ENCODE results near the gene TMEM72. TPM values are rescaled to one million over a fixed set of nuclear protein-coding genes. Genes with fewer than 3 reads are reported as not detected.

The TMEM72 gene
- total and polyA plus RNA-seq, 2 of the 13 experiments (the other 11 are each of a cell fraction or from before 2014, with no cell fraction given): 0.04 TPM; not detected in 1

- Histone ChIP-seq H3K36me3 (replicated peaks in 1 of 2; ENCODE audit: control insufficient read depth in 1 of 2, insufficient read depth in 2 of 2, low read length in 2 of 2) (peaks cover 15 to 45% of the 10 kb centered on the region in 2 experiments; a peak in 4 of 5 replicates), H3K4me1 (ENCODE audit: insufficient read depth, low read length) (peaks cover 62% of the 10 kb centered on the region), H4K20me1 (ENCODE audit: insufficient read depth, low read length) (peaks cover 9% of the 10 kb centered on the region; the same call in 1 of the 2 replicates), H3K4me3 (replicated peaks in 1 of 3; ENCODE audit: insufficient read depth in 1 of 3, low read depth in 2 of 3, low read length in 3 of 3) (no peak overlapping the region), H3K4me2 (ENCODE audit: low read depth, low read length) (no peak overlapping the region), H2AFZ (ENCODE audit: low read length) (no peak overlapping the region), H3K79me2 (ENCODE audit: insufficient read depth, low read length) (peaks cover 53% of the 10 kb centered on the region), H3K27ac (ENCODE audit: extremely low read length, insufficient read depth, low read length) (no peak overlapping the region), H3K9me3 (ENCODE audit: low read length) (no peaks in the 10 kb centered on the region), H3K9ac (ENCODE audit: insufficient read depth, low read depth, low read length) (no peak overlapping the region), H3K27me3 (ENCODE audit: control insufficient read depth in 1 of 2, insufficient read depth in 2 of 2, low read length in 2 of 2) (no peaks in the 10 kb centered on the region)
- in situ Hi-C loops (cut with HindIII; ENCODE audit: extremely low pct_ligation_motif_present, low pct_unique_long_range_greater_than_20kb) (loop anchor here (25.0 kb wide), 1 partner anchor 1555 kb away; the partner anchor contains the start of gene HNRNPF), intact Hi-C loops (cut with micrococcal nuclease; ENCODE audit: unreplicated experiment) (no loop called here)
- WGBS (ENCODE audit: low lambda C conversion rate): 98% methylated on average over 4 of the region's 4 CpGs
- no TSS peak for BruUV-seq (replicated peaks)
- ATAC-seq (no peak), DNase-seq (ENCODE audit: low spot score) (no peak), FAIRE-seq (no peak)
- TF ChIP-seq ZSCAN22 (CRISPR knock-in tag; IDR thresholded peaks at IDR 0.05) (no peak), HNRNPL (IDR thresholded peaks at IDR 0.05; ENCODE audit: low read depth, low read length) (no peak), DPF2 (CRISPR knock-in tag; IDR thresholded peaks at IDR 0.05; ENCODE audit: borderline replicate concordance, low read depth) (no peak), ZNF790 (CRISPR knock-in tag; IDR thresholded peaks at IDR 0.05; ENCODE audit: borderline replicate concordance) (no peak), MAZ (IDR thresholded peaks at IDR 0.05; ENCODE audit: borderline replicate concordance, low read depth, low read length) (no peak), MAZ (CRISPR knock-in tag; IDR thresholded peaks at IDR 0.05; ENCODE audit: low read depth) (no peak), ZNF646 (CRISPR knock-in tag; IDR thresholded peaks at IDR 0.05) (no peak), SMC3 (IDR thresholded peaks at IDR 0.05; ENCODE audit: low read length) (no peak), FOXP4 (CRISPR knock-in tag; IDR thresholded peaks at IDR 0.05) (no peak), IRF2 (CRISPR knock-in tag; IDR thresholded peaks at IDR 0.05) (no peak), MYC (CRISPR knock-in tag; IDR thresholded peaks at IDR 0.05; ENCODE audit: borderline replicate concordance) (no peak), ZNF33A (CRISPR knock-in tag; IDR thresholded peaks at IDR 0.05; ENCODE audit: borderline replicate concordance) (no peak)
- POLR2A ChIA-PET: interaction anchor here (1.1 to 13.2 kb wide), 5 partner anchors 8 to 708 kb away, joined by 3 to 407 read pairs (median 9); partner anchors contain the start of genes DEPP1 and RASSF4
- CTCF ChIA-PET (ENCODE audit: low intra/inter-chr PET ratio, low total read pairs): no interaction called here
Measured at GRCh38 chr10:44967616-44968015, 56.5 kb downstream of the TMEM72 start.
